ENCODE measurements around the gene RGS3. TPM values are rescaled to one million over a fixed set of nuclear protein-coding genes. Genes with fewer than 3 reads are reported as not detected.
"Not testable (repeated sequence)": the region's sequence is repeated elsewhere in the genome, so short reads cannot be mapped to it uniquely, and the experiment has no call there.

The RGS3 gene
- total and polyA plus RNA-seq, 5 donors, result 107 to 184 (median 163) TPM

DNA sequence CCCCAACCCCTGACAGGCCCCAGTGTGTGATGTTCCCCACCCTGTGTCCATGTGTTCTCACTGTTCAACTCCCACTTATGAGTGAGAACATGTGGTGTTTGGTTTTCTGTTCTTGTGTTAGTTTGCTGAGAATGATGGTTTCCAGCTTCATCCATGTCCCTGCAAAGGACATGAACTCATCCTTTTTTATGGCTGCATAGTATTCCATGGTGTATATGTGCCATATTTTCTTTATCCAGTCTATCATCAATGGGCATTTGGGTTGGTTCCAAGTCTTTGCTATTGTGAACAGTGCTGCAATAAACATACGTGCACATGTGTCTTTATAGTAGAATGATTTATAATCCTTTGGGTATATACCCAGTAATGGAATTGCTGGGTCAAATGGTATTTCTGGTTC lies 25.8 kb upstream of the RGS3 start:
- H3K27ac ChIP-seq (ENCODE audit: low read length); H3K27me3 ChIP-seq (ENCODE audit: control insufficient read depth, insufficient read depth); H3K4me3 ChIP-seq (ENCODE audit: low read length); H3K9me3 ChIP-seq (ENCODE audit: control insufficient read depth, low read length); ATAC-seq; DNase-seq; H3K4me1 ChIP-seq (ENCODE audit: control insufficient read depth, insufficient read depth, low read length); intact Hi-C loops (cut with DNase I): not testable (repeated sequence)
- 90% methylated on average over 1 of the region's 1 CpG for WGBS

DNA sequence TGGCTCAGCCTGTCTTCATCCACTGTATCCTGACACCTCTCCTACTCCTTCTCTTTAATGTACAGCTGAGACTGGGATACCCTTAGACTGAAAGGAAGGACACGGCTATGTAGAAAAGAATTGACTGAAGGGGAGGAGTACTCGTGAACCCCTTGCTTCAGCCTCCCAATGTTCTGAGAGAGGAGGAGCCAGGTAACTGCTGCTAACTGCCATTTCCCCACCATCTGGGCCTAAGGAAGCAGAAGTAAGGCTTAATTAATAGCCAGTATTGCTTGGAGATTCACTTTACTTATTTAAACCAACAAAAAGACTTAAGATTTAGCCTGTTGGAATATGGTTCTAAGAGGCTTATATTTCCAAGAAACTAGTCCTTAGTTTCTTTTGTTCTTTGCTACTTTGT lies 18.8 kb upstream of the RGS3 start:
- intact Hi-C loops (cut with DNase I), result loop anchor here (2.0 to 5.0 kb wide), 3 partner anchors 143 to 214 kb away; no protein-coding TSS in a partner anchor
- no peak for DNase-seq
- Histone ChIP-seq H3K27me3 (ENCODE audit: control insufficient read depth, insufficient read depth) (no peaks in the 10 kb centered on the region), H3K9me3 (ENCODE audit: control insufficient read depth, low read length) (no peaks in the 10 kb centered on the region), H3K4me3 (ENCODE audit: low read length) (no peak overlapping the region), H3K27ac (ENCODE audit: low read length) (no peak overlapping the region), H3K4me1 (ENCODE audit: control insufficient read depth, insufficient read depth, low read length) (peaks cover 2% of the 10 kb centered on the region)
- no peak for ATAC-seq
- WGBS, result 89% methylated on average over 2 of the region's 2 CpGs

DNA sequence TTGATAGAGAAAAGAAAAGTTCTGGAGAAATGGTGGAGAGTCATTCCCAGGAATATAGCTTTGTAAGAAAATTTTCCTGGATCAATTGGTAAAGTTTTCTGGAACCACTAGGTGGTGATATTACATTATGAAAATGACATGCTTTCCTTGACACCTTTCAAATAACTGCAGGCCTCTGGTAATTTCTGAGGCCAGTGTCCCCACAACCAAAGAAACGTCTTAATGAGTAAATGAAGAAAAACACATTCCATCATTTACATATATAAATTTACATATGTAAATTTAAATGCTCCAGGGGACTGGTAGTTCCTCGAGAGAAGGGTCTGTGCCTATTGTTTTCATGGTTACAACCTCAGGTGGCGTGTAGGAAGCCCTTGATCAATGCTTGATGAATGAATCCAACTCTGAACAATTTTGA lies 17.2 kb upstream of the RGS3 start:
- WGBS, result 55% methylated on average over 3 of the region's 3 CpGs
- DNase-seq, result no peak
- intact Hi-C loops (cut with DNase I), result loop anchor here (2.0 to 5.0 kb wide), 3 partner anchors 140 to 211 kb away; no protein-coding TSS in a partner anchor
- Histone ChIP-seq H3K27me3 (ENCODE audit: control insufficient read depth, insufficient read depth) (no peaks in the 10 kb centered on the region), H3K4me1 (ENCODE audit: control insufficient read depth, insufficient read depth, low read length) (peaks cover 2% of the 10 kb centered on the region), H3K27ac (ENCODE audit: low read length) (peak overlapping the region; percentile 83), H3K9me3 (ENCODE audit: control insufficient read depth, low read length) (no peaks in the 10 kb centered on the region), H3K4me3 (ENCODE audit: low read length) (no peak overlapping the region)
- ATAC-seq, result peak; percentile 61 to 78

DNA sequence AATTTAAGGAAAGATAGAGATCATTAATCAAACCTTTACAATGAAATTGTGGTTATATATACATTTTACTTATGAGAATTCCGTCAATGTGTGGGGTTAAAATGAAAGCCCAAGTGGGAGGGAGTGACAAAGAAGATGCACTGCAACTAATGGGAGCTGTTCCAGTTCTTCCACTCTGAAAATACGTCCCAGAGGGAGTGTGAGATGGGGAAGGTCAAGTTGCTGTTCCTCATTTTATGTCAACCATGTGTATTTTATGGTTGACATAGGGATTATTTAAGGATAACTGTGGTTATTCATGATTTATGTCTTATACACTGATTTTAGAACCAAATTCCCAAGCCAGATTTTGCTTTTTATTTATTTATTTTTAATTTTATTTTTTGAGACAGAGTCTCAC lies 14.2 kb upstream of the RGS3 start:
- intact Hi-C loops (cut with DNase I), result loop anchor here in 3 of 4 donors (2.0 to 5.0 kb wide), 3 partner anchors 138 to 208 kb away; no protein-coding TSS in a partner anchor
- WGBS, result 46% methylated on average over 2 of the region's 2 CpGs
- peak overlapping the region; percentile 52 for H3K27ac ChIP-seq (ENCODE audit: low read length)
- no peak overlapping the region for H3K4me3 ChIP-seq (ENCODE audit: low read length)
- H3K9me3 ChIP-seq (ENCODE audit: control insufficient read depth, low read length), result no peaks in the 10 kb centered on the region
- ATAC-seq (no peak), DNase-seq (no peak)
- no peaks in the 10 kb centered on the region for H3K27me3 ChIP-seq (ENCODE audit: control insufficient read depth, insufficient read depth)
- H3K4me1 ChIP-seq (ENCODE audit: control insufficient read depth, insufficient read depth, low read length), result peaks cover 2% of the 10 kb centered on the region

DNA sequence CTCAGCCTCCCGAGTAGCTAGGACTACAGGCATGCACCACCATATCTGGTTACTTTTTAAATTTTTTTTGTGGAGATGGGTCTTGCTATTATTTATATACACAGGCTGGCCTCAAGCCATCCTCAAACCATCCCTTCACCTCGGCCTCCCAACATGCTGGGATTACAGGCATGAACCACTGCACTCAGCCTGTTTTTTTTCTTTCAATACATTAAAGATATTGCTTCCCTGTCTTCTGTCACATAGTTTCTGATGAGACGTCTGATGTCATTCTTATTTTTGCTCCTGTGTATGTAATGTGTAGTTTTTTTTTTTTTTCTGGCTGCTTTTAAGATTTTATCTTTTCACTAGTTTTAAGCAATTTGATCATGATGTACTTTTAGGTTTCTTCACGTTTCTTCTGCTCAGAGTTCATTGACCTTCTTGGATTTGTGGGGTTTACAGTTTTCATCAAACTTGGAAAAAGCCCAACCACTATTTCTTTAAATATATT lies 11.4 kb upstream of the RGS3 start:
- no peaks in the 10 kb centered on the region for H3K9me3 ChIP-seq (ENCODE audit: control insufficient read depth, low read length)
- DNase-seq (no peak), ATAC-seq (no peak)
- no peak overlapping the region for H3K4me3 ChIP-seq (ENCODE audit: low read length)
- intact Hi-C loops (cut with DNase I), result loop anchor here in 3 of 4 donors (10.0 kb wide), 1 partner anchor 53 kb away; no protein-coding TSS in a partner anchor
- no peaks in the 10 kb centered on the region for H3K27me3 ChIP-seq (ENCODE audit: control insufficient read depth, insufficient read depth)
- peaks cover 8% of the 10 kb centered on the region for H3K4me1 ChIP-seq (ENCODE audit: control insufficient read depth, insufficient read depth, low read length)
- H3K27ac ChIP-seq (ENCODE audit: low read length), result no peak overlapping the region
- WGBS, result 61% methylated on average over 4 of the region's 4 CpGs

DNA sequence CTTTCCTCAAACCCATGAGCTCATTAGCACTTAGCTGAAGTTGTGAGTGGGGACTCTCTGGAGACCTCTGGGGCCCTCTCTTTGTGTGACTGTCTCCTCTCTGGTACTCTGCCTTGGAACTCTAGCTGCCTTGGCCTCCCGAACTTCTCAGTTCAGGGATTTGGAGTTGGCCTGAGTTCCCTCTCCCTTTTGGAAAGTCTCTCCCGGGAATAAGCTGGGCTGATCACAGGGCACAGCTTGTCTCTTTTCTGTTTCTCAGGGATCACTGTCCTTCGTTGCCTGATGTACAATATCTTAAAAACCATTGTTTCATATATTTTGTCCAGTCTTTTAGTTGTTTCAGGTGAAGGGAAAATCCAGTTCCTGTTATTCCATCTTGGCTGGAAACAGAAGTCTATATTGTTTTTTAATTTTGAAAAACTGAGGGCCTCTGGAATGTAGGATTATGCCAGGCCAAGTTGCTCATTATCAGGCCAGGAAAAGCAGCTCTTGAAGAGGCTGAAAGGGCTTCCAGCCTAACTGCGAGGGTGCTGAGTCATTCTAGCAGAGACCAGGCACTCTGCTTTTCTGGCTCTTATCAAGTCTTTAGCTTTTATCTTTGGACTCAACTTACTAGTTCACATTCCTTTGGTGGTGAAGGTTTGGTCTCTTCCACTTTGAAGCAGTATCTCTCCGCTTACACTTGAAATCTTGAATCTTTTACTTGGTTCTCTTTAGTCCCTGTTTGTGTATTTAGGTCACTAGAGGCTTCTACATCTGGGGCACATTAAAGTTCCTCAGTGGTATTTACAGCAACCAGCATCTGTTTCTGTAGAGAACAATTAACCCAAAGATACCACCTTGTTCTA lies 8.4 kb upstream of the RGS3 start:
- Histone ChIP-seq H3K4me1 (ENCODE audit: control insufficient read depth, insufficient read depth, low read length) (peaks cover 8% of the 10 kb centered on the region), H3K4me3 (ENCODE audit: low read length) (no peak overlapping the region), H3K9me3 (ENCODE audit: control insufficient read depth, low read length) (no peaks in the 10 kb centered on the region), H3K27ac (ENCODE audit: low read length) (peak overlapping the region; percentile 99), H3K27me3 (ENCODE audit: control insufficient read depth, insufficient read depth) (no peaks in the 10 kb centered on the region)
- ATAC-seq (peak; percentile 96 to 98), DNase-seq (peak; percentile 75 to 88 (median 85))
- intact Hi-C loops (cut with DNase I), result loop anchor here in 3 of 4 donors (10.0 kb wide), 1 partner anchor 50 kb away; no protein-coding TSS in a partner anchor
- 11% methylated on average over 5 of the region's 5 CpGs for WGBS

DNA sequence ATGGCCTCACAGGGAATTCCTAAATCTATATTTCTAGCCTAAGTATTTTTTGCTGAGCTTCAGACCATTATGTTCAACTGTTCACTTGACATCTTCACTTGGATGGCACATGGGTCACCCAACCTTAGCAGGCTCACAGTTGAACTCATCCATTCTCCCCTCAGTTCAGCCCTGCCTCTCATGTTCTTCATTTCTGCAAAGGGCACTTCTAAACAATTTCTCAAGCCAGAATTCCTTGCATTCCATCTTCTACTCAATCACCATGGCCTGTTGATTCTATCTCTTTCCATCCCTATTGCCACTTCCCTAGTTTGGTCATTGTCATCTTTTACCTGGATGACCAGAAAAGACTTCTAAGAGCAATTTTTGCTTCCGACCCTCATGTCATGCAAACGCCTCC lies 7.3 kb upstream of the RGS3 start:
- intact Hi-C loops (cut with DNase I), result loop anchor here in 3 of 4 donors (10.0 kb wide), 1 partner anchor 49 kb away; no protein-coding TSS in a partner anchor
- WGBS, result 78% methylated on average over 2 of the region's 2 CpGs

DNA sequence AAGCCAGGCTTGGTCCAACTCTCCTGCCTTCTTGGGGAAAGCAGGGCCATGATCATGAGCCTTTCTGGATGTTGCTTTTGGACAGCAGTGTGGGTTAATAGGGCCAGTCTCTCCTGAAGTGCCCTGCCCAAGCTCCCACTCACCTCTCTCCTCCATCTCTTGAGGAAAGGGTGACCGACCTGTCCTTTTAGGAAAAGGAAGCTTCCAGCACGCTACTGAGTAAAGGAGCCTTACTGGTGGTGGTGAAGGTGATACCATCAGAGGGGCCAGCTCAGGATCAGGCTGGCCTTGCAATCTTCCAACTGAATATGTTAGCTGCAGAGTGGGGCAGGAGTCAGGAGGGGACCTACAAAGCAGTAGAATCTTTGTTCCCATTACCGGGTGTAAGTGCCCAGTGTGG lies 2.2 kb upstream of the RGS3 start:
- peaks cover 1% of the 10 kb centered on the region for H3K4me1 ChIP-seq (ENCODE audit: control insufficient read depth, insufficient read depth, low read length)
- 94% methylated on average over 3 of the region's 3 CpGs for WGBS
- no peaks in the 10 kb centered on the region for H3K27me3 ChIP-seq (ENCODE audit: control insufficient read depth, insufficient read depth)
- intact Hi-C loops (cut with DNase I), result no loop called here
- H3K27ac ChIP-seq (ENCODE audit: low read length), result peak overlapping the region; percentile 26
- ATAC-seq (no peak), DNase-seq (no peak)
- H3K4me3 ChIP-seq (ENCODE audit: low read length), result no peak overlapping the region
- no peaks in the 10 kb centered on the region for H3K9me3 ChIP-seq (ENCODE audit: control insufficient read depth, low read length)

More for the DNA sequence above, 7.3 kb upstream of the RGS3 start:
- DNase-seq (no peak), ATAC-seq (no peak)
- Histone ChIP-seq H3K27me3 (ENCODE audit: control insufficient read depth, insufficient read depth) (no peaks in the 10 kb centered on the region), H3K27ac (ENCODE audit: low read length) (peak overlapping the region; percentile 43), H3K9me3 (ENCODE audit: control insufficient read depth, low read length) (no peaks in the 10 kb centered on the region), H3K4me3 (ENCODE audit: low read length) (no peak overlapping the region), H3K4me1 (ENCODE audit: control insufficient read depth, insufficient read depth, low read length) (peaks cover 8% of the 10 kb centered on the region)

DNA sequence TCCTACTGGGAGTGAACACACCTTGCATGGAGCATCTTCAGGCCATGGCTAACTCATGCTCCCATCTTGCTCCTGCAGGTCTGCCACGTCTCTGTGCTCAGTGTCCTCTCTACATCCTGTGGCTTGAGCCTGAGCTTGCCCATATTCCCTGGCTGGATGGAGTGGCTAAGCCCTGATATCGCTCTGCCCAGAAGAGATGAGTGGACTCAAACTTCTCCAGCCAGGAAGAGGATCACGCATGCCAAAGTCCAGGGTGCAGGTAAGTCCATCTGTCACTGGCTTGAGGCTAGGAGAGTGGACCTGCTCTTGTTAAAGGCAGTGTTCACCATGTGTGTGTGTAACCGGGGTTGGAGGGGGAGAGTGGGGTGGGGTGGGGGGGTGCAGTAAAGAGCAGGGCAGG lies 1.6 kb upstream of the RGS3 start:
- Histone ChIP-seq H3K9me3 (ENCODE audit: control insufficient read depth, low read length) (no peaks in the 10 kb centered on the region), H3K27me3 (ENCODE audit: control insufficient read depth, insufficient read depth) (no peaks in the 10 kb centered on the region), H3K27ac (ENCODE audit: low read length) (peak overlapping the region; percentile 3), H3K4me3 (ENCODE audit: low read length) (no peak overlapping the region), H3K4me1 (ENCODE audit: control insufficient read depth, insufficient read depth, low read length) (no peaks in the 10 kb centered on the region)
- ATAC-seq (no peak), DNase-seq (no peak)
- WGBS, result 85% methylated on average over 4 of the region's 4 CpGs
- intact Hi-C loops (cut with DNase I), result no loop called here

DNA sequence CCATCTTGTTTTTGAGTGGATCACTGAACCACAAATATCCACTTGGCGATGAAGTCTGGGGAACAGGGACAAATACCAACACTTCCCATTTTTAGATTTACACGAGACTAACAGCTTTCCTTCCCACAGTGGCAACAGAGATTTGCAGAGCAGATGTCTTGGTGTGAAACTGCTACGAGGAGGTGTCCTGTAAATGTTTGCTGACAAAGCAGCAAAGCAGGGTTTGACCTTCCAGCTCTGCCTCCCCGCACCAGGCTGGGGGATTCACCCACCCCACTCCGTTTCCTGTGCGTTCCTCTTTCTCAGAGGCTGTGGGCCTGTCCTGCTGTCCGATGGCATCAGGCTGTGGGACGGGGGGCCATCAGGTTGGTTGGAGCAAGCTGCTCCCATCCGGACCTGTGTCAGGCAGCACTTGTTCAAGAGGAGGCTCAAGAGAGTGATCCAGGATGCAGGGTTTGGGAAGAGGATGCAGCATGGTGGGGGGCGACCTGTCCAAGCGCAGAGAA lies 693 bp upstream of the RGS3 start:
- ATAC-seq (peak; percentile 61 to 69), DNase-seq (peak in 2 of 3 donors; percentile 65 to 72)
- Histone ChIP-seq H3K4me3 (ENCODE audit: low read length) (no peak overlapping the region), H3K27me3 (ENCODE audit: control insufficient read depth, insufficient read depth) (no peaks in the 10 kb centered on the region), H3K27ac (ENCODE audit: low read length) (peak overlapping the region; percentile 78), H3K9me3 (ENCODE audit: control insufficient read depth, low read length) (no peaks in the 10 kb centered on the region), H3K4me1 (ENCODE audit: control insufficient read depth, insufficient read depth, low read length) (no peaks in the 10 kb centered on the region)
- intact Hi-C loops (cut with DNase I), result no loop called here
- 62% methylated on average over 11 of the region's 11 CpGs for WGBS

DNA sequence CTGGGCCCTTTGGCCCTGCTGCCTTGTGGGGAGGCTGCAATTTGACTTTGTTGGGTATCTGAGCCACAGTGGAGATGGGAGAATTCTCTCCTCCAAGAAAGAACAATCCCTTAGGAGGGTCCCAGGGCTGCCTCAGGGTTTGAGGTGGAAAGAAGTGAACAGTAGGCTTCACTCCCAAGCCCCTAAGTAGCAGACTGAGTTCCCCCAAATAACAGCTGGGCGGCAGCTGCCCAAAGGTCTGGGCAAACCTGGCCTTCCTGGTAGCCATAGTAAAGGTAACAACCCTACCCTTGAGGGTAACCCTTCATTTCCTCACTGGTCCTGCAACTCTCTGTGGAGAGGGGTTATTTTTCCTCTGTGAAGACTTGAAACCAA lies 746 bp downstream of the RGS3 start:
- peaks cover 2% of the 10 kb centered on the region for H3K4me1 ChIP-seq (ENCODE audit: control insufficient read depth, insufficient read depth, low read length)
- peak overlapping the region; percentile 43 for H3K4me3 ChIP-seq (ENCODE audit: low read length)
- intact Hi-C loops (cut with DNase I), result no loop called here
- WGBS, result 73% methylated on average over 1 of the region's 1 CpG
- H3K27ac ChIP-seq (ENCODE audit: low read length), result peak overlapping the region; percentile 59
- no peak for DNase-seq
- no peaks in the 10 kb centered on the region for H3K27me3 ChIP-seq (ENCODE audit: control insufficient read depth, insufficient read depth)
- no peak for ATAC-seq
- no peaks in the 10 kb centered on the region for H3K9me3 ChIP-seq (ENCODE audit: control insufficient read depth, low read length)
